K562 (cell line): ENCODE results near the gene GNB2. TPM values are rescaled to one million over a fixed set of nuclear protein-coding genes. Genes with fewer than 3 reads are reported as not detected.

Source experiments
- ARNT ChIP-seq, 2 experiments: fragments of 450-650 bp; IDR thresholded peaks; 2 replicates each; pipeline ENCODE4 v1.6.1; 2016; ENCODE audit warnings: mild to moderate bottlenecking in 1 of 2
- HMGXB4 ChIP-seq: sonication (generic); formaldehyde crosslinking; IDR thresholded peaks from 2 replicates; pipeline ENCODE4 v1.8.1; 2023; ENCODE audit warnings: mild to moderate bottlenecking, missing genetic modification reagents
- KDM5B ChIP-seq: fragments of 200-600 bp; sonication (generic); IDR thresholded peaks from 2 replicates; pipeline ENCODE4 v1.6.1; 2012; ENCODE audit warnings: low read depth, mild to moderate bottlenecking, moderate library complexity, low read length, control low read depth, inconsistent platforms; ENCODE audit not compliant: insufficient replicate concordance
- MAZ ChIP-seq, 2 experiments: fragments of 450-650 bp in 1 of 2; sonication (generic) in 1 of 2; formaldehyde crosslinking; IDR thresholded peaks in 1 of 2; conservative IDR thresholded peaks in 1 of 2; 2 replicates each; pipeline versions ENCODE4 v1.4.0 to v1.5.0; 2020; ENCODE audit warnings: mild to moderate bottlenecking in 1 of 2, missing genetic modification reagents in 1 of 2
- MCM5 ChIP-seq: fragments of 450-650 bp; IDR thresholded peaks from 2 replicates; pipeline ENCODE4 v1.6.1; 2016; ENCODE audit warnings: low read depth
- MLLT1 ChIP-seq, 2 experiments: fragments of 450-650 bp; IDR thresholded peaks; 2 replicates each; pipeline ENCODE4 v1.6.1; 2016
- NFIC ChIP-seq: fragments of 450-650 bp; IDR thresholded peaks from 2 replicates; pipeline ENCODE4 v1.6.1; 2017; ENCODE audit warnings: mild to moderate bottlenecking, inconsistent platforms
- PKNOX1 ChIP-seq: fragments of 450-650 bp; IDR thresholded peaks from 2 replicates; pipeline ENCODE4 v1.6.1; 2016
- POLR2A ChIP-seq: fragments of 450-650 bp; conservative IDR thresholded peaks from 2 replicates; pipeline ENCODE4 v1.6.1; 2016
- POU5F1 ChIP-seq: fragments of 150-350 bp; IDR thresholded peaks from 2 replicates; pipeline ENCODE4 v1.6.1; 2014; ENCODE audit warnings: borderline replicate concordance, low read length, low read depth, mild to moderate bottlenecking; ENCODE audit not compliant: partially characterized antibody
- RBM22 ChIP-seq: fragments of 200-400 bp; formaldehyde crosslinking; IDR thresholded peaks from 2 replicates; pipeline ENCODE4 v1.6.1; 2018; ENCODE audit warnings: low read length, low read depth; ENCODE audit not compliant: poor library complexity, severe bottlenecking
- RBM25 ChIP-seq: fragments of 200-400 bp; formaldehyde crosslinking; IDR thresholded peaks from 2 replicates; pipeline ENCODE4 v1.6.1; 2018; ENCODE audit warnings: low read length, low read depth, moderate library complexity; ENCODE audit not compliant: severe bottlenecking
- SMAD1 ChIP-seq: fragments of 150-350 bp; IDR thresholded peaks from 2 replicates; pipeline ENCODE4 v1.6.1; 2014; ENCODE audit warnings: low read length, low read depth; ENCODE audit not compliant: partially characterized antibody
- SRF ChIP-seq, 2 experiments: fragments of 250-450, 450-650 bp in 1 of 2; sonication (Bioruptor Pico) in 1 of 2; sonication (generic) in 1 of 2; formaldehyde crosslinking; IDR thresholded peaks; 2 replicates each; pipeline versions ENCODE4 v1.5.0 to v1.5.1; 2020 to 2022; ENCODE audit warnings: mild to moderate bottlenecking in 1 of 2, missing genetic modification reagents in 1 of 2
- TBL1XR1 ChIP-seq, 2 experiments: IDR thresholded peaks; 2 replicates each; pipeline ENCODE4 v1.6.1; 2012; ENCODE audit warnings: improper control_type of control experiment in 2 of 2, low read length in 2 of 2, mild to moderate bottlenecking in 1 of 2
- ZBTB5 ChIP-seq: fragments of 450-650 bp; IDR thresholded peaks from 2 replicates; pipeline ENCODE4 v1.6.1; 2017; ENCODE audit warnings: antibody characterized with exemption
- ZBTB9 ChIP-seq: fragments of 450-650 bp; formaldehyde crosslinking; IDR thresholded peaks from 2 replicates; pipeline ENCODE4 v1.4.0; 2020; ENCODE audit warnings: mild to moderate bottlenecking, moderate library complexity
- ZC3H11A ChIP-seq: IDR thresholded peaks from 2 replicates; pipeline ENCODE4 v1.6.1; 2012; ENCODE audit warnings: low read depth, low read length, improper control_type of control experiment
- ZNF785 ChIP-seq: fragments of 250-450 bp; sonication (Bioruptor Pico); IDR thresholded peaks from 2 replicates; pipeline ENCODE4 v1.4.0; 2020; ENCODE audit warnings: mild to moderate bottlenecking
- polyA plus RNA-seq, 8 experiments: library from polyadenylated mRNA; depleted of rRNA in 4 of 8; stranded (reverse) in 5 of 8; unstranded in 3 of 8; fragments of >200 nt; fragmentation: Nextera tagmentation in 2 of 8; fragmentation: Illumina TruSeq in 1 of 8; extraction: Ambion mirVana in 2 of 8; extraction: Trizol in 1 of 8; gene quantifications; 2 replicates each; pipeline versions ENCODE4 v1.2.1 to v1.2.3, GENCODE V29; 2011 to 2014; ENCODE audit warnings: inconsistent platforms in 1 of 8, missing spikeins in 1 of 8
- total RNA-seq, 7 experiments: library from RNA; depleted of rRNA in 6 of 7; stranded (reverse); fragments of >200 nt in 6 of 7; fragmentation: Illumina TruSeq in 2 of 7; extraction: Trizol in 2 of 7; gene quantifications; 2 replicates each; pipeline versions ENCODE4 v1.2.1 to v1.2.3, GENCODE V29; 2011 to 2021; ENCODE audit warnings: low replicate concordance in 1 of 7

Gene GNB2
- total and polyA plus RNA-seq, 9 of the 15 experiments (the other 6 are each of a cell fraction or from before 2014, with no cell fraction given), result 0.65 to 320 (median 104) TPM

GRCh38 chr7:100705753-100706671 is 32.5 kb downstream of the GNB2 start, which contains the start of gene POP7 (continued):
- TF ChIP-seq SMAD1, result peak; percentile 53
- peak; percentile 57 to 82; a peak in 3 of 4 replicates for TF ChIP-seq MAZ (CRISPR knock-in tag; conservative IDR thresholded peaks at IDR 0.05 in 1 of 2, IDR thresholded peaks at IDR 0.05 in 1 of 2)
- no peak for TF ChIP-seq ZC3H11A
- peak; percentile 92 for TF ChIP-seq NFIC
- TF ChIP-seq RBM25, result peak; percentile 87
- peak; percentile 38 for TF ChIP-seq RBM22
- TF ChIP-seq MLLT1 (IDR thresholded peaks at IDR 0.05), result peak; percentile 54 to 60; a peak in 2 of 4 replicates
- peak; percentile 96 for TF ChIP-seq POU5F1
- TF ChIP-seq ZBTB5, result no peak
- TF ChIP-seq SRF (CRISPR knock-in tag; IDR thresholded peaks at IDR 0.05), result peak in 1 of 2 experiments; percentile 60; a peak in 2 of 4 replicates
- 0 out of 2 replicates have a peak, but pooled peaks have one; percentile 21 for TF ChIP-seq PKNOX1
- peak; percentile 61; the same call in 1 of the 2 replicates for TF ChIP-seq HMGXB4
- TF ChIP-seq ARNT (IDR thresholded peaks at IDR 0.05), result 0 out of 4 replicates have a peak, but pooled peaks have one; percentile 46 to 62
- peak; percentile 96 for TF ChIP-seq POLR2A
- no peak for TF ChIP-seq MCM5
- TF ChIP-seq ZBTB9, result no peak; the same call in 1 of the 2 replicates
- peak; percentile 84 for TF ChIP-seq KDM5B
- no peak for TF ChIP-seq ZNF785 (CRISPR knock-in tag)
- TF ChIP-seq TBL1XR1 (IDR thresholded peaks at IDR 0.05; ENCODE audit: low read length in 2 of 2), result no peak
